ENCODE measurements around the gene DOK7. TPM values are rescaled to one million over a fixed set of nuclear protein-coding genes. Genes with fewer than 3 reads are reported as not detected.

The DOK7 gene
- total RNA-seq, 2 experiments from 2014 or later = not detected

GRCh38 chr4:3469386-3470243, 6.5 kb downstream of the DOK7 start:
- CTCF ChIA-PET = no interaction called here
- Mint-ChIP-seq H3K4me3 (no peak overlapping the region), H3K4me1 (ENCODE audit: low read depth) (no peaks in the 10 kb centered on the region), H3K27ac (no peak overlapping the region), H3K36me3 (ENCODE audit: low read depth) (no peaks in the 10 kb centered on the region), H3K9me3 (no peaks in the 10 kb centered on the region), H3K27me3 (peaks cover 11% of the 10 kb centered on the region)
- no peaks in the 10 kb centered on the region for H3K4me1 ChIP-seq (ENCODE audit: insufficient read depth, low read length)
- H3K36me3 ChIP-seq (ENCODE audit: insufficient read depth, low read length) = no peaks in the 10 kb centered on the region
- H3K27ac ChIP-seq (ENCODE audit: low read depth in 1 of 2, low read length in 2 of 2) = no peak overlapping the region
- DNase-seq (no peak), ATAC-seq (ENCODE audit: poor library complexity) (no peak)
- POLR2A ChIA-PET = no interaction called here
- no peak overlapping the region for H3K4me3 ChIP-seq (ENCODE audit: low read length)
- H3K9me3 ChIP-seq (ENCODE audit: control insufficient read depth in 1 of 2, insufficient read depth in 1 of 2, low read length in 2 of 2) = peaks cover 0 to 5% of the 10 kb centered on the region in 2 experiments
- intact Hi-C loops (cut with DNase I, micrococcal nuclease) = no loop called here
- TF ChIP-seq CTCF (IDR thresholded peaks at IDR 0.05) = no peak
- H3K27me3 ChIP-seq (ENCODE audit: control insufficient read depth in 1 of 2, insufficient read depth in 2 of 2, low read length in 2 of 2) = peaks cover 0 to 8% of the 10 kb centered on the region in 2 experiments

GRCh38 chr4:3470244-3471097, 7.4 kb downstream of the DOK7 start:
- Histone ChIP-seq H3K27ac (ENCODE audit: low read depth in 1 of 2, low read length in 2 of 2) (no peak overlapping the region), H3K36me3 (ENCODE audit: insufficient read depth, low read length) (no peaks in the 10 kb centered on the region), H3K4me1 (ENCODE audit: insufficient read depth, low read length) (no peaks in the 10 kb centered on the region), H3K4me3 (ENCODE audit: low read length) (no peak overlapping the region), H3K27me3 (ENCODE audit: control insufficient read depth in 1 of 2, insufficient read depth in 2 of 2, low read length in 2 of 2) (peaks cover 0 to 6% of the 10 kb centered on the region in 2 experiments), H3K9me3 (ENCODE audit: control insufficient read depth in 1 of 2, insufficient read depth in 1 of 2, low read length in 2 of 2) (peaks cover 0 to 5% of the 10 kb centered on the region in 2 experiments)
- no peaks in the 10 kb centered on the region for H3K9me3 Mint-ChIP-seq
- DNase-seq (no peak), ATAC-seq (ENCODE audit: poor library complexity) (no peak)
- H3K27ac Mint-ChIP-seq = no peak overlapping the region
- no peaks in the 10 kb centered on the region for H3K4me1 Mint-ChIP-seq (ENCODE audit: low read depth)
- no peaks in the 10 kb centered on the region for H3K36me3 Mint-ChIP-seq (ENCODE audit: low read depth)
- POLR2A ChIA-PET = no interaction called here
- H3K4me3 Mint-ChIP-seq = no peak overlapping the region
- TF ChIP-seq CTCF (IDR thresholded peaks at IDR 0.05) = no peak
- peaks cover 2% of the 10 kb centered on the region for H3K27me3 Mint-ChIP-seq
- CTCF ChIA-PET = interaction anchor here (1.3 kb wide), 1 partner anchor 10 kb away, joined by 3 read pairs; no protein-coding TSS in a partner anchor
- intact Hi-C loops (cut with DNase I, micrococcal nuclease) = no loop called here

GRCh38 chr4:3471098-3471760, 8.1 kb downstream of the DOK7 start:
- Histone ChIP-seq H3K4me3 (ENCODE audit: low read length) (no peak overlapping the region), H3K36me3 (ENCODE audit: insufficient read depth, low read length) (no peaks in the 10 kb centered on the region), H3K27me3 (ENCODE audit: control insufficient read depth in 1 of 2, insufficient read depth in 2 of 2, low read length in 2 of 2) (peaks cover 0 to 6% of the 10 kb centered on the region in 2 experiments), H3K9me3 (ENCODE audit: control insufficient read depth in 1 of 2, insufficient read depth in 1 of 2, low read length in 2 of 2) (peaks cover 0 to 5% of the 10 kb centered on the region in 2 experiments), H3K27ac (ENCODE audit: low read depth in 1 of 2, low read length in 2 of 2) (no peak overlapping the region), H3K4me1 (ENCODE audit: insufficient read depth, low read length) (no peaks in the 10 kb centered on the region)
- ATAC-seq (ENCODE audit: poor library complexity) = no peak
- Mint-ChIP-seq H3K4me1 (ENCODE audit: low read depth) (no peaks in the 10 kb centered on the region), H3K27me3 (no peaks in the 10 kb centered on the region), H3K36me3 (ENCODE audit: low read depth) (no peaks in the 10 kb centered on the region), H3K4me3 (no peak overlapping the region), H3K9me3 (no peaks in the 10 kb centered on the region), H3K27ac (no peak overlapping the region)
- TF ChIP-seq CTCF (IDR thresholded peaks at IDR 0.05) = no peak
- intact Hi-C loops (cut with DNase I, micrococcal nuclease) = no loop called here
- POLR2A ChIA-PET = no interaction called here
- DNase-seq = no peak
- CTCF ChIA-PET = interaction anchor here (1.3 kb wide), 1 partner anchor 9 kb away, joined by 3 read pairs; no protein-coding TSS in a partner anchor

Measured in CD4-positive, alpha-beta T cell (primary cell).